MG63 (cell line): ENCODE data around the gene UQCRC2. TPM values are rescaled to one million over a fixed set of nuclear protein-coding genes. Genes with fewer than 3 reads are reported as not detected.
"Not testable (repeated sequence)": the region's sequence is repeated elsewhere in the genome, so short reads cannot be mapped to it uniquely, and the experiment has no call there.

Experiments
- DNase-seq: peaks from one replicate; pipeline ENCODE4 v3.0.0-alpha.2; 2020
- H3K27me3 ChIP-seq: fragments of 250-450 bp; sonication (Bioruptor Pico); 2 replicates; pipeline ENCODE4 v1.5.1; 2020; ENCODE audit warnings: mild to moderate bottlenecking, moderate library complexity
- H3K36me3 ChIP-seq: fragments of 250-450 bp; sonication (Bioruptor Pico); 2 replicates; pipeline ENCODE4 v1.5.1; 2020; ENCODE audit warnings: mild to moderate bottlenecking, moderate library complexity
- H3K4me3 ChIP-seq: fragments of 250-450 bp; sonication (Bioruptor Pico); 2 replicates; pipeline ENCODE4 v1.5.1; 2020; ENCODE audit warnings: mild to moderate bottlenecking, moderate library complexity
- H3K9me3 ChIP-seq: fragments of 250-450 bp; sonication (Bioruptor Pico); 2 replicates; pipeline ENCODE4 v1.5.1; 2020; ENCODE audit warnings: mild to moderate bottlenecking, moderate library complexity
- total RNA-seq: library from RNA; depleted of rRNA; stranded (reverse); fragments of >200 nt; shearing (Covaris generic); gene quantifications from 2 replicates; pipeline ENCODE4 v1.2.3, GENCODE V29; 2014; ENCODE audit warnings: low replicate concordance; rRNA removed

The UQCRC2 gene
- total RNA-seq, 1 experiment from 2014 or later, result 69.0 TPM

DNA sequence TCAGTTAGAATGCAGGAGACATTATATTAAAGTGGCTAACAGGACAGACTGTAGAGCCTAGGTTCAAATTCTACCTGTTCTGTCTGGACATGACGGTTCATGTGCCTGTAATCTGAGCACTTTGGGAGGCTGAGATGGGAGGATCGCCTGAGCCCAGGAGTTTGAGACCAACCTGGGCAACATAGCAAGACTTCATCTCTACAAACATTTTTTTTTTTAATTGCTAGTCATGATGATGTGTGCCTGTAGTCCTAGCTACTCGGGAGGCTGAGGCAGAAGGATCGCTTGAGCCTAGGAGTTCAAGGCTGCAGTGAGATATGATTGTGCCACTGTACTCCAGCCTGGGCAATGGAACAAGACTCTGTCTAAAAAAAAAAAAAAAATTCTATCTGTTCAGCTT, 71.6 kb downstream of the UQCRC2 start:
- H3K4me3 ChIP-seq, DNase-seq, H3K9me3 ChIP-seq, H3K27me3 ChIP-seq, H3K36me3 ChIP-seq: not testable (repeated sequence)

- H3K4me3 ChIP-seq, result no peak overlapping the region
- DNase-seq, result no peak
- peaks cover 20% of the 10 kb centered on the region for H3K36me3 ChIP-seq
- no peaks in the 10 kb centered on the region for H3K27me3 ChIP-seq
- no peaks in the 10 kb centered on the region for H3K9me3 ChIP-seq
Observed at GRCh38 chr16:22027633-22028032, 74.5 kb downstream of the UQCRC2 start.

DNA sequence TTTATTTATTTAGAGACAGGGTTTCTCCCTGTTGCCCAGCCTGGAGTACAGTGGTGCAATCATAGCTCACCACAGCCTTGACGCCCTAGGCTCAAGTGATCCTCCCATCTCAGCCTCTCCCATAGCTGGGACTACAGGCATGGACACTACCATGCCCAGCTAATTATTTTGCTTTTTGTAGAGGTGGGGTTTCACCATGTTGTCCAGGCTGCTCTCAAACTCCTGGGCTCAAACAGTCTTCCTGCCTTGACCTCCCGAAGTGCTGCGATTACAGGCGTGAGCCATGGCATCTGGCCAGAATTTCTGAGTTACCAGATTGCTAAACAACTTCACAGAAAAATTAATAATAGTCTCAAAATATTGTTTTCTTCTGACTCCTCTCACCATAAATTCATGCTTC, 76.5 kb downstream of the UQCRC2 start:
- no peak for DNase-seq

GRCh38 chr16:22030087-22030812, 77.1 kb downstream of the UQCRC2 start:
- no peaks in the 10 kb centered on the region for H3K27me3 ChIP-seq
- no peak for DNase-seq
- H3K9me3 ChIP-seq, result no peaks in the 10 kb centered on the region
- H3K36me3 ChIP-seq, result peaks cover 20% of the 10 kb centered on the region
- no peak overlapping the region for H3K4me3 ChIP-seq

More for the DNA sequence above, 76.5 kb downstream of the UQCRC2 start:
- Histone ChIP-seq H3K27me3 (no peaks in the 10 kb centered on the region), H3K36me3 (peaks cover 20% of the 10 kb centered on the region), H3K4me3 (no peak overlapping the region), H3K9me3 (no peaks in the 10 kb centered on the region)

DNA sequence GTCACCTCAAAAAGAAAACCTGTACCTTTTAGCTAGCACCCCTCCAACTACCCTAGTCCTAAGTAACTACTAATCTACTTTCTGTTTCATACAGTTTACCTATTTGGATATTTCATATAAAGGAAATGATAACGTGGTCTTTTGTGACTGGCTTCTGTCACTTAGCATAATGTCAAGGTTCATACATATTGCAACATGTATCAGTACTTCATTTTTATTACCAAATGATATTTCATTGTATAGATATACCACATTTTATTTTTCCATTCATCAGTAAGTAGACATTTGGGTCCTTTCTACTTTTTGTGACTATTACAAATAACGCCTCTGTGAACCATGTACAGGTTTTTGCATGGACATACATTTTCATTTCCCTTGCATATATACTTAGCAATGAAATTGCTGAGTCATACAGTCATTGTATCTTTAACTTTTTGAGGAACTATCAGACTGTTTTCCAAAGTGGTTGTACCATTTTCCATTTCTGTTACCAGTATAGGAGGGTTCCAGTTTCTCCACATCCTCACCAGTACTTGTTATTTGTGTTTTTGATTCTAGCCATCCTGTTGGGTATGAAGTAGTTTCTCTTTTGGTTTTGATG, 78.4 kb downstream of the UQCRC2 start:
- Histone ChIP-seq H3K27me3 (no peaks in the 10 kb centered on the region), H3K36me3 (peaks cover 20% of the 10 kb centered on the region), H3K4me3 (no peak overlapping the region), H3K9me3 (no peaks in the 10 kb centered on the region)
- no peak for DNase-seq

Other genes with a start within 250 kb of the UQCRC2 start
- 4.2 and 4.9 TPM in 2 replicates for gene NPIPB4, start 95.6 kb upstream of the UQCRC2 start, total RNA-seq
- not detected in 2 replicates for gene PDZD9, start 47.8 kb downstream of the UQCRC2 start, total RNA-seq
- 5.6 and 17.6 TPM in 2 replicates for gene MOSMO, start 54.8 kb downstream of the UQCRC2 start, total RNA-seq
- gene VWA3A, start 139.2 kb downstream of the UQCRC2 start, total RNA-seq, result not detected in 2 replicates
- gene SDR42E2, start 209.1 kb downstream of the UQCRC2 start, total RNA-seq, result not detected in 2 replicates